C4-2B (cell line): ENCODE results near the gene ING5.

Experiments used
- ZFX ChIP-seq: fragments of 450-650 bp; IDR thresholded peaks from 2 replicates; pipeline ENCODE4 v1.6.1; 2017
- TF ChIP-seq, protein P1 (sequence below): fragments of 450-650 bp; conservative IDR thresholded peaks from 2 replicates; pipeline ENCODE4 v1.5.1; 2017; ENCODE audit warnings: mild to moderate bottlenecking

DNA sequence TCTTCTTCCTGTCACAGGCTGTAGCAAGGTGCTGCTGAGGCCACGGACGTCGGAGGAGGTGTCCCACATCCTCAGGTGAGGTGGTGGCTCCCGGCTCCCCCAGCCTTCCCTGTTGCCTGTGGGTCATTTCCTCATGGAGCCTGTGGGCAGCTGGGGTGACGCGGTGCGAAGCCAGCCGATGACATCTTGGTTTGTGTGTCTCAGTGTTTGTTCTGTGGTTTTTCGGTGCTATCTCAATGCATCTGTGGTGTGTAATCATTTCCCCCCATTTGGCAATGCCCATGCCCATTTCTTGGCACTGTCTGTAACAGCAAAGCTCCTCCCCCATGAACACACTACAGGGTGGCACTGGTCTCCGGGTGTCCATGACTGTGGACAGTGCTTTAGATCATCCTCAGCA lies 39.2 kb downstream of the ING5 start:
- TF ChIP-seq, protein P1, sequence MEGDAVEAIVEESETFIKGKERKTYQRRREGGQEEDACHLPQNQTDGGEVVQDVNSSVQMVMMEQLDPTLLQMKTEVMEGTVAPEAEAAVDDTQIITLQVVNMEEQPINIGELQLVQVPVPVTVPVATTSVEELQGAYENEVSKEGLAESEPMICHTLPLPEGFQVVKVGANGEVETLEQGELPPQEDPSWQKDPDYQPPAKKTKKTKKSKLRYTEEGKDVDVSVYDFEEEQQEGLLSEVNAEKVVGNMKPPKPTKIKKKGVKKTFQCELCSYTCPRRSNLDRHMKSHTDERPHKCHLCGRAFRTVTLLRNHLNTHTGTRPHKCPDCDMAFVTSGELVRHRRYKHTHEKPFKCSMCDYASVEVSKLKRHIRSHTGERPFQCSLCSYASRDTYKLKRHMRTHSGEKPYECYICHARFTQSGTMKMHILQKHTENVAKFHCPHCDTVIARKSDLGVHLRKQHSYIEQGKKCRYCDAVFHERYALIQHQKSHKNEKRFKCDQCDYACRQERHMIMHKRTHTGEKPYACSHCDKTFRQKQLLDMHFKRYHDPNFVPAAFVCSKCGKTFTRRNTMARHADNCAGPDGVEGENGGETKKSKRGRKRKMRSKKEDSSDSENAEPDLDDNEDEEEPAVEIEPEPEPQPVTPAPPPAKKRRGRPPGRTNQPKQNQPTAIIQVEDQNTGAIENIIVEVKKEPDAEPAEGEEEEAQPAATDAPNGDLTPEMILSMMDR: no peak
- no peak for TF ChIP-seq ZFX
